Measurements from ENCODE around the gene ATG16L2. TPM values are rescaled to one million over a fixed set of nuclear protein-coding genes. Genes with fewer than 3 reads are reported as not detected.
"Not testable (repeated sequence)": the region's sequence is repeated elsewhere in the genome, so short reads cannot be mapped to it uniquely, and the experiment has no call there.

Gene ATG16L2
- total and polyA plus RNA-seq, 2 of the 4 experiments (the other 2 are of a cell fraction) = 1.3 to 12.7 TPM

DNA sequence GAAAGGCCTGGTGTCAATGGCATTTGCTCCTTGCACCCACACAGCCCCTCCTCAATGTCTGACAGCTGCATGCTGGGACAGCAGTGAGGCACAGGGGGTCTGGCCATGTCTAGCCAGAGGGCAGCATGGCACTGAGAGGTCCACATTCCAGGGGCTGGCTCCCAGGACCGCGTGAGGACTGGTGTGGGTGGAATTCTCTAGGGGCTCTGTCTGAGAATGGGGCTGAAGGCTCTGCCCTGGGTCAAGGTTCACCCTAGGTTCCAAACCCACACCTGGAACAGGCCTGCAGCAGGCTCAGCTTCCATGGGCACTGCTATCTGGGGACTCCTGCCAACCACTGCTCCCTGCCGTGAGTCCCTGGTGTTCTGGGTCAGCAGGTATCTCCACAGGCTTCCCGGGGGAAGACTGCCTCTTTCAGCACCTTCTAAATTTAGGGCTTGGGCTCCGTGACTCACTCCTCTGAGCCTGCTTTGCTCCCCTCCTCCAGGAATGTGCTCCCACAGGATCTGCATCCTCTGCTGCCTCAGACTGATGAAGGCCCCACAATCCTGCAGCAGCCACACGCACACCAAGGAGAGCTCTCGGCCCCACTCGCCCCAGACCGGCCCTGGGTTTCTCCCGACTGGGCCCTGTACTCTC, 24.6 kb upstream of the ATG16L2 start:
- in situ Hi-C loops (cut with MboI; ENCODE audit: low sequenced_read_pairs) = loop anchor here (5.0 kb wide), 1 partner anchor 67 kb away; no protein-coding TSS in a partner anchor
- dilution Hi-C loops (cut with HindIII; ENCODE audit: low sequenced_read_pairs, unreplicated experiment) = no loop called here
- peak overlapping the region; percentile 90 for H2AFZ ChIP-seq (replicated peaks; ENCODE audit: low read length, poor library complexity)

DNA sequence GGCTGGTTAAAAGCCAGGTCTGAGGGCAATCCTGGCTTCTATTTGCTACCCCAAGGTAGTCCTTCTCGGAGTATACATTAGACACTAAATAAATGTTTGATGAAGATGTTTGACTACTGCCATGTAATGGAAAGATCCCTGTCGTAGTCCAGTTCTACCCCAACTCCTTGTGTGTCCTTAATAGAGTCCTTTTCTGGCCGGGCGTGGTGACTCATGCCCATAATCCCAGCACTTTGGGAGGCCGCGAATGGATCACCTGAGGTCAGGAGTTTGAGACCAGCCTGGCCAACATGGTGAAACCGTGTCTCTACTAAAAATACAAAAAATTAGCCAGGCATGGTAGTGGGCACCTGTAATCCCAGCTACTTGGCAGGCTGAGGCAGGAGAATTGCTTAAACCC, 23.0 kb upstream of the ATG16L2 start:
- 80% methylated on average over 1 of the region's 7 CpGs; no CpG with 5 or more reads in 1 of the 2 experiments for WGBS, 2 experiments (ENCODE audit: extremely low coverage in 2 of 2, insufficient read length in 1 of 2)
- H2BK5ac ChIP-seq (ENCODE audit: low read depth, low read length, poor library complexity, severe bottlenecking); H4K8ac ChIP-seq (ENCODE audit: low read depth in 2 of 2, low read length in 2 of 2); H3K23ac ChIP-seq (ENCODE audit: low read depth, low read length); H2BK15ac ChIP-seq (ENCODE audit: low read depth, low read length); H2AK9ac ChIP-seq (replicated peaks; ENCODE audit: low read depth, low read length, poor library complexity); H4K20me1 ChIP-seq (ENCODE audit: insufficient read depth, low read length); H3K27me3 ChIP-seq (ENCODE audit: control insufficient read depth, insufficient read depth, low read length); H3K27ac ChIP-seq (ENCODE audit: insufficient read depth, low read length); H3K9me3 ChIP-seq (ENCODE audit: control insufficient read depth, insufficient read depth, low read length); H3K18ac ChIP-seq (ENCODE audit: low read depth, low read length); POLR2A ChIA-PET (ENCODE audit: unreplicated experiment); H3K4me3 ChIP-seq (ENCODE audit: insufficient read depth, low read depth, low read length); H4K91ac ChIP-seq (ENCODE audit: insufficient read depth, low read depth, low read length); H3K14ac ChIP-seq (replicated peaks; ENCODE audit: low read depth, low read length); CTCF ChIA-PET; ATAC-seq (ENCODE audit: low read depth); H3K4ac ChIP-seq (ENCODE audit: low read depth, low read length); H2AFZ ChIP-seq (replicated peaks; ENCODE audit: low read length, poor library complexity); BruUV-seq (replicated peaks); H3K36me3 ChIP-seq (ENCODE audit: control insufficient read depth, insufficient read depth, low read length); H3K56ac ChIP-seq (ENCODE audit: extremely low read depth, insufficient read depth, low read length); H2BK20ac ChIP-seq (ENCODE audit: low read depth, low read length); intact Hi-C loops (cut with micrococcal nuclease); H2AK5ac ChIP-seq (ENCODE audit: low read depth, low read length); DNase-seq; H3K4me2 ChIP-seq (ENCODE audit: low read depth, low read length); H4K5ac ChIP-seq (ENCODE audit: low read depth, low read length); dilution Hi-C loops (cut with HindIII; ENCODE audit: low sequenced_read_pairs, unreplicated experiment); H3K9ac ChIP-seq (ENCODE audit: low read depth, low read length); H2BK120ac ChIP-seq (ENCODE audit: low read depth, low read length): not testable (repeated sequence)
- Histone ChIP-seq H3K79me1 (ENCODE audit: low read depth in 1 of 2, low read length in 2 of 2) (peaks cover 0 to 12% of the 10 kb centered on the region in 2 experiments; a peak in 1 of 4 replicates), H3K9me1 (ENCODE audit: insufficient read depth, low read length) (peaks cover 17% of the 10 kb centered on the region), H3K4me1 (ENCODE audit: control insufficient read depth, insufficient read depth, low read length) (peaks cover 15% of the 10 kb centered on the region)
- in situ Hi-C loops (cut with MboI; ENCODE audit: low sequenced_read_pairs) = loop anchor here (5.0 kb wide), 1 partner anchor 69 kb away; no protein-coding TSS in a partner anchor

More for the DNA sequence above, 24.6 kb upstream of the ATG16L2 start:
- H4K5ac ChIP-seq (ENCODE audit: low read depth, low read length) = no peak overlapping the region
- H2AK9ac ChIP-seq (replicated peaks; ENCODE audit: low read depth, low read length, poor library complexity) = peak overlapping the region; percentile 94
- ChIA-PET POLR2A (ENCODE audit: unreplicated experiment) (no interaction called here), CTCF (interaction anchor here (1.1 to 2.1 kb wide), 2 partner anchors 16 to 64 kb away, joined by 5 to 6 read pairs; no protein-coding TSS in a partner anchor)
- no peak overlapping the region for H3K4me2 ChIP-seq (ENCODE audit: low read depth, low read length)
- H3K36me3 ChIP-seq (ENCODE audit: control insufficient read depth, insufficient read depth, low read length) = no peaks in the 10 kb centered on the region
- no peak overlapping the region for H3K4me3 ChIP-seq (ENCODE audit: insufficient read depth, low read depth, low read length)
- no peaks in the 10 kb centered on the region for H3K9me3 ChIP-seq (ENCODE audit: control insufficient read depth, insufficient read depth, low read length)
- peak overlapping the region; percentile 60; the same call in 1 of the 2 replicates for H2BK120ac ChIP-seq (ENCODE audit: low read depth, low read length)
- WGBS, 2 experiments (ENCODE audit: extremely low coverage in 2 of 2, insufficient read length in 1 of 2) = 60% methylated on average over 1 of the region's 10 CpGs; no CpG with 5 or more reads in 1 of the 2 experiments
- no peak overlapping the region for H3K27ac ChIP-seq (ENCODE audit: insufficient read depth, low read length)
- peak overlapping the region; percentile 83; the same call in 1 of the 2 replicates for H2AK5ac ChIP-seq (ENCODE audit: low read depth, low read length)
- H3K18ac ChIP-seq (ENCODE audit: low read depth, low read length) = no peak overlapping the region
- H3K9me1 ChIP-seq (ENCODE audit: insufficient read depth, low read length) = peaks cover 17% of the 10 kb centered on the region
- TF ChIP-seq, protein P1, sequence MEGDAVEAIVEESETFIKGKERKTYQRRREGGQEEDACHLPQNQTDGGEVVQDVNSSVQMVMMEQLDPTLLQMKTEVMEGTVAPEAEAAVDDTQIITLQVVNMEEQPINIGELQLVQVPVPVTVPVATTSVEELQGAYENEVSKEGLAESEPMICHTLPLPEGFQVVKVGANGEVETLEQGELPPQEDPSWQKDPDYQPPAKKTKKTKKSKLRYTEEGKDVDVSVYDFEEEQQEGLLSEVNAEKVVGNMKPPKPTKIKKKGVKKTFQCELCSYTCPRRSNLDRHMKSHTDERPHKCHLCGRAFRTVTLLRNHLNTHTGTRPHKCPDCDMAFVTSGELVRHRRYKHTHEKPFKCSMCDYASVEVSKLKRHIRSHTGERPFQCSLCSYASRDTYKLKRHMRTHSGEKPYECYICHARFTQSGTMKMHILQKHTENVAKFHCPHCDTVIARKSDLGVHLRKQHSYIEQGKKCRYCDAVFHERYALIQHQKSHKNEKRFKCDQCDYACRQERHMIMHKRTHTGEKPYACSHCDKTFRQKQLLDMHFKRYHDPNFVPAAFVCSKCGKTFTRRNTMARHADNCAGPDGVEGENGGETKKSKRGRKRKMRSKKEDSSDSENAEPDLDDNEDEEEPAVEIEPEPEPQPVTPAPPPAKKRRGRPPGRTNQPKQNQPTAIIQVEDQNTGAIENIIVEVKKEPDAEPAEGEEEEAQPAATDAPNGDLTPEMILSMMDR (conservative IDR thresholded peaks at IDR 0.05; ENCODE audit: low read depth, low read length) = no peak
- TF ChIP-seq MAFK (IDR thresholded peaks at IDR 0.05; ENCODE audit: low read depth, low read length) (0 out of 2 replicates have a peak, but pooled peaks have one; percentile 1), MAZ (IDR thresholded peaks at IDR 0.05; ENCODE audit: borderline replicate concordance, low read depth, low read length) (peak; percentile 58; the same call in 1 of the 2 replicates), RCOR1 (IDR thresholded peaks at IDR 0.05; ENCODE audit: insufficient replicate concordance, low read length) (no peak)
- no peak overlapping the region; the same call in 1 of the 2 replicates for H2BK20ac ChIP-seq (ENCODE audit: low read depth, low read length)
- H2BK15ac ChIP-seq (ENCODE audit: low read depth, low read length) = no peak overlapping the region; the same call in 2 of the 3 replicates
- ATAC-seq (ENCODE audit: low read depth) (0 out of 2 replicates have a peak, but pooled peaks have one; percentile 1), DNase-seq (peak; percentile 52)
- H3K14ac ChIP-seq (replicated peaks; ENCODE audit: low read depth, low read length) = peak overlapping the region; percentile 65
- H3K4me1 ChIP-seq (ENCODE audit: control insufficient read depth, insufficient read depth, low read length) = peaks cover 13% of the 10 kb centered on the region
- no peaks in the 10 kb centered on the region for H3K27me3 ChIP-seq (ENCODE audit: control insufficient read depth, insufficient read depth, low read length)
- no peak overlapping the region for H3K56ac ChIP-seq (ENCODE audit: extremely low read depth, insufficient read depth, low read length)
- peak overlapping the region; percentile 67 for H3K4ac ChIP-seq (ENCODE audit: low read depth, low read length)
- peak overlapping the region in 1 of 2 experiments; percentile 65; a peak in 1 of 4 replicates for H4K8ac ChIP-seq (ENCODE audit: low read depth in 2 of 2, low read length in 2 of 2)
- H3K9ac ChIP-seq (ENCODE audit: low read depth, low read length) = no peak overlapping the region
- no TSS peak for BruUV-seq (replicated peaks)
- intact Hi-C loops (cut with micrococcal nuclease) = no loop called here
- H4K91ac ChIP-seq (ENCODE audit: insufficient read depth, low read depth, low read length) = no peak overlapping the region
- H3K79me1 ChIP-seq (ENCODE audit: low read depth in 1 of 2, low read length in 2 of 2) = peaks cover 0 to 12% of the 10 kb centered on the region in 2 experiments; a peak in 1 of 4 replicates
- H3K23ac ChIP-seq (ENCODE audit: low read depth, low read length) = peak overlapping the region; percentile 31; the same call in 1 of the 2 replicates
- H2BK5ac ChIP-seq (ENCODE audit: low read depth, low read length, poor library complexity, severe bottlenecking) = no peak overlapping the region
- peaks cover 3% of the 10 kb centered on the region; the same call in 1 of the 2 replicates for H4K20me1 ChIP-seq (ENCODE audit: insufficient read depth, low read length)

Data from IMR-90 (cell line).